A549 (cell line): ENCODE measurements around the gene INPP4B. TPM values are rescaled to one million over a fixed set of nuclear protein-coding genes. Genes with fewer than 3 reads are reported as not detected.

Source experiments
- ATAC-seq, 2 experiments: fragments of 200-7000 bp in 1 of 2; fragments of >200 bp in 1 of 2; cut with Nextera tagmentation in 1 of 2; cut with Tn5 transposase in 1 of 2; 3 replicates each; pipeline versions ENCODE4 v1.8.0 to v1.9.1; 2018 to 2020; ENCODE audit warnings: mild to moderate bottlenecking in 1 of 2, moderate library complexity in 1 of 2
- CTCF ChIA-PET: fragments of 300-600 bp; sonication (Branson Sonifier 250); formaldehyde crosslinking; extraction: SDS; loops from one replicate; lab custom pipeline; 2021; ENCODE audit warnings: antibody characterized with exemption, inconsistent platforms; lab: Yijun Ruan, JAX
- POLR2A ChIA-PET: fragments of 350-600 bp; formaldehyde crosslinking; extraction: SDS; loops from one replicate; lab custom pipeline; 2021; ENCODE audit warnings: antibody characterized with exemption, inconsistent platforms; lab: Yijun Ruan, JAX
- DNase-seq, 2 experiments: peaks; one replicate each; pipeline versions ENCODE4 v3.0.0 to v3.0.0-alpha.2; 2011 to 2016; ENCODE audit warnings: low read depth in 1 of 2, low spot score in 1 of 2
- FAIRE-seq: peaks from 2 replicates; lab custom pipeline; 2011; peaks lifted over from hg19 to GRCh38; lab: Jason Lieb, UNC
- H3K27ac ChIP-seq, 2 experiments: fragments of >200 bp; sonication (Bioruptor Twin); formaldehyde crosslinking; 3 replicates each; pipeline ENCODE4 v1.5.1; 2016 to 2017
- H3K4me1 ChIP-seq: fragments of >200 bp; sonication (Bioruptor Twin); formaldehyde crosslinking; 3 replicates; pipeline ENCODE4 v1.6.1; 2016
- H3K4me2 ChIP-seq: fragments of >200 bp; sonication (Bioruptor Twin); formaldehyde crosslinking; 3 replicates; pipeline ENCODE4 v1.6.1; 2016
- H3K4me3 ChIP-seq: fragments of >200 bp; sonication (Bioruptor Twin); formaldehyde crosslinking; 3 replicates; pipeline ENCODE4 v1.5.1; 2016
- H3K9me3 ChIP-seq: fragments of >200 bp; sonication (Bioruptor Twin); formaldehyde crosslinking; 3 replicates; pipeline ENCODE4 v1.6.1; 2016
- ATOH8 ChIP-seq: fragments of 250-450 bp; sonication (Bioruptor Pico); IDR thresholded peaks from 2 replicates; pipeline ENCODE4 v1.5.0; 2020; ENCODE audit warnings: low read depth, mild to moderate bottlenecking, moderate library complexity
- BHLHE40 ChIP-seq: IDR thresholded peaks from 2 replicates; pipeline ENCODE4 v1.6.1; 2012; ENCODE audit warnings: low read depth, low read length, inconsistent platforms
- CEBPB ChIP-seq, 2 experiments: fragments of >200 bp in 1 of 2; sonication (Bioruptor Twin) in 1 of 2; formaldehyde crosslinking in 1 of 2; IDR thresholded peaks; 2 replicates each; pipeline ENCODE4 v1.6.1; 2012 to 2016
- CHD4 ChIP-seq: fragments of 200-600 bp; sonication (generic); IDR thresholded peaks from 2 replicates; pipeline ENCODE4 v1.6.1; 2016; ENCODE audit warnings: antibody characterized with exemption, mild to moderate bottlenecking, borderline replicate concordance
- EHF ChIP-seq: fragments of 250-450 bp; sonication (Bioruptor Pico); IDR thresholded peaks from 2 replicates; pipeline ENCODE4 v1.5.0; 2020; ENCODE audit warnings: mild to moderate bottlenecking
- FOXS1 ChIP-seq: fragments of 250-450 bp; sonication (Bioruptor Pico); IDR thresholded peaks from 2 replicates; pipeline ENCODE4 v1.5.0; 2020; ENCODE audit warnings: mild to moderate bottlenecking, moderate library complexity
- GATA3 ChIP-seq: IDR thresholded peaks from 2 replicates; pipeline ENCODE4 v1.6.1; 2012; ENCODE audit warnings: borderline replicate concordance
- HDAC2 ChIP-seq: fragments of 200-600 bp; sonication (generic); IDR thresholded peaks from 2 replicates; pipeline ENCODE4 v1.6.1; 2016
- HOXB13 ChIP-seq: fragments of 250-450 bp; sonication (Bioruptor Pico); IDR thresholded peaks from 2 replicates; pipeline ENCODE4 v1.5.0; 2020; ENCODE audit warnings: low read depth, mild to moderate bottlenecking, moderate library complexity
- MAFK ChIP-seq: fragments of 450-650 bp; IDR thresholded peaks from 2 replicates; pipeline ENCODE4 v1.6.1; 2014; ENCODE audit not compliant: partially characterized antibody
- MAZ ChIP-seq: fragments of 150-350 bp; IDR thresholded peaks from 2 replicates; pipeline ENCODE4 v1.6.1; 2014; ENCODE audit warnings: antibody characterized with exemption, low read depth, low read length, borderline replicate concordance
- NFE2L2 ChIP-seq: fragments of 150-350 bp; conservative IDR thresholded peaks from 2 replicates; pipeline ENCODE4 v1.6.1; 2014; ENCODE audit warnings: low read length
- PHF8 ChIP-seq: fragments of 200-600 bp; sonication (generic); IDR thresholded peaks from 2 replicates; pipeline ENCODE4 v1.6.1; 2016; ENCODE audit warnings: low read depth, mild to moderate bottlenecking, antibody characterized with exemption, moderate library complexity, borderline replicate concordance
- POLR2AphosphoS2 ChIP-seq: conservative IDR thresholded peaks from 2 replicates; pipeline ENCODE4 v1.6.1; 2012; ENCODE audit warnings: low read length, improper control_type of control experiment, inconsistent platforms
- RNF2 ChIP-seq: fragments of 200-600 bp; sonication (generic); IDR thresholded peaks from 2 replicates; pipeline ENCODE4 v1.6.1; 2016; ENCODE audit warnings: low read depth, mild to moderate bottlenecking, antibody characterized with exemption, moderate library complexity, borderline replicate concordance
- SREBF2 ChIP-seq: fragments of 450-650 bp; IDR thresholded peaks from 2 replicates; pipeline ENCODE4 v1.6.1; 2014; ENCODE audit warnings: mild to moderate bottlenecking, moderate library complexity
- WGBS: methylation state at CpG from one replicate; pipeline ENCODE4 v1.1.6; 2017; ENCODE audit errors: missing lambda C conversion rate; 5-methylcytosine and 5-hydroxymethylcytosine counted together
- polyA plus RNA-seq, 4 experiments: library from polyadenylated mRNA; depleted of rRNA in 3 of 4; stranded (reverse); fragments of >200 nt; fragmentation: RNase III in 1 of 4; extraction: RNeasy Plus Mini Kit Qiagen cat#74134 plus additional on column Dnase treatment in 1 of 4; gene quantifications; 2 replicates in 3 of 4; 3 replicates in 1 of 4; pipeline ENCODE4 v1.2.3, GENCODE V29; 2011 to 2017
- TF ChIP-seq, protein P1 (sequence below): fragments of >200 bp; sonication (Bioruptor Twin); formaldehyde crosslinking; IDR thresholded peaks from 3 replicates; pipeline ENCODE4 v1.5.1; 2016
- TF ChIP-seq, protein P2 (sequence below): fragments of 200-600 bp; sonication (generic); IDR thresholded peaks from 2 replicates; pipeline ENCODE4 v1.6.1; 2016; ENCODE audit warnings: antibody characterized with exemption, mild to moderate bottlenecking, moderate library complexity
- TF ChIP-seq, protein P3 (sequence below): IDR thresholded peaks from 2 replicates; pipeline ENCODE4 v1.6.1; 2012

The INPP4B gene
- polyA plus RNA-seq, 2 of the 4 experiments (the other 2 are of a cell fraction), result 7.2 to 14.9 TPM

GRCh38 chr4:142030010-142030409, 816.1 kb downstream of the INPP4B start:
- H3K9me3 ChIP-seq, result no peaks in the 10 kb centered on the region
- H3K4me3 ChIP-seq, result no peak overlapping the region
- POLR2A ChIA-PET, result no interaction called here
- no peaks in the 10 kb centered on the region for H3K4me1 ChIP-seq
- TF ChIP-seq, protein P1, sequence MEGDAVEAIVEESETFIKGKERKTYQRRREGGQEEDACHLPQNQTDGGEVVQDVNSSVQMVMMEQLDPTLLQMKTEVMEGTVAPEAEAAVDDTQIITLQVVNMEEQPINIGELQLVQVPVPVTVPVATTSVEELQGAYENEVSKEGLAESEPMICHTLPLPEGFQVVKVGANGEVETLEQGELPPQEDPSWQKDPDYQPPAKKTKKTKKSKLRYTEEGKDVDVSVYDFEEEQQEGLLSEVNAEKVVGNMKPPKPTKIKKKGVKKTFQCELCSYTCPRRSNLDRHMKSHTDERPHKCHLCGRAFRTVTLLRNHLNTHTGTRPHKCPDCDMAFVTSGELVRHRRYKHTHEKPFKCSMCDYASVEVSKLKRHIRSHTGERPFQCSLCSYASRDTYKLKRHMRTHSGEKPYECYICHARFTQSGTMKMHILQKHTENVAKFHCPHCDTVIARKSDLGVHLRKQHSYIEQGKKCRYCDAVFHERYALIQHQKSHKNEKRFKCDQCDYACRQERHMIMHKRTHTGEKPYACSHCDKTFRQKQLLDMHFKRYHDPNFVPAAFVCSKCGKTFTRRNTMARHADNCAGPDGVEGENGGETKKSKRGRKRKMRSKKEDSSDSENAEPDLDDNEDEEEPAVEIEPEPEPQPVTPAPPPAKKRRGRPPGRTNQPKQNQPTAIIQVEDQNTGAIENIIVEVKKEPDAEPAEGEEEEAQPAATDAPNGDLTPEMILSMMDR, result no peak
- no peak for TF ChIP-seq GATA3
- no peak for TF ChIP-seq HOXB13
- no peak for TF ChIP-seq PHF8
- TF ChIP-seq HDAC2, result no peak
- TF ChIP-seq, protein P2, sequence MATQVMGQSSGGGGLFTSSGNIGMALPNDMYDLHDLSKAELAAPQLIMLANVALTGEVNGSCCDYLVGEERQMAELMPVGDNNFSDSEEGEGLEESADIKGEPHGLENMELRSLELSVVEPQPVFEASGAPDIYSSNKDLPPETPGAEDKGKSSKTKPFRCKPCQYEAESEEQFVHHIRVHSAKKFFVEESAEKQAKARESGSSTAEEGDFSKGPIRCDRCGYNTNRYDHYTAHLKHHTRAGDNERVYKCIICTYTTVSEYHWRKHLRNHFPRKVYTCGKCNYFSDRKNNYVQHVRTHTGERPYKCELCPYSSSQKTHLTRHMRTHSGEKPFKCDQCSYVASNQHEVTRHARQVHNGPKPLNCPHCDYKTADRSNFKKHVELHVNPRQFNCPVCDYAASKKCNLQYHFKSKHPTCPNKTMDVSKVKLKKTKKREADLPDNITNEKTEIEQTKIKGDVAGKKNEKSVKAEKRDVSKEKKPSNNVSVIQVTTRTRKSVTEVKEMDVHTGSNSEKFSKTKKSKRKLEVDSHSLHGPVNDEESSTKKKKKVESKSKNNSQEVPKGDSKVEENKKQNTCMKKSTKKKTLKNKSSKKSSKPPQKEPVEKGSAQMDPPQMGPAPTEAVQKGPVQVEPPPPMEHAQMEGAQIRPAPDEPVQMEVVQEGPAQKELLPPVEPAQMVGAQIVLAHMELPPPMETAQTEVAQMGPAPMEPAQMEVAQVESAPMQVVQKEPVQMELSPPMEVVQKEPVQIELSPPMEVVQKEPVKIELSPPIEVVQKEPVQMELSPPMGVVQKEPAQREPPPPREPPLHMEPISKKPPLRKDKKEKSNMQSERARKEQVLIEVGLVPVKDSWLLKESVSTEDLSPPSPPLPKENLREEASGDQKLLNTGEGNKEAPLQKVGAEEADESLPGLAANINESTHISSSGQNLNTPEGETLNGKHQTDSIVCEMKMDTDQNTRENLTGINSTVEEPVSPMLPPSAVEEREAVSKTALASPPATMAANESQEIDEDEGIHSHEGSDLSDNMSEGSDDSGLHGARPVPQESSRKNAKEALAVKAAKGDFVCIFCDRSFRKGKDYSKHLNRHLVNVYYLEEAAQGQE, result no peak
- TF ChIP-seq, protein P3, sequence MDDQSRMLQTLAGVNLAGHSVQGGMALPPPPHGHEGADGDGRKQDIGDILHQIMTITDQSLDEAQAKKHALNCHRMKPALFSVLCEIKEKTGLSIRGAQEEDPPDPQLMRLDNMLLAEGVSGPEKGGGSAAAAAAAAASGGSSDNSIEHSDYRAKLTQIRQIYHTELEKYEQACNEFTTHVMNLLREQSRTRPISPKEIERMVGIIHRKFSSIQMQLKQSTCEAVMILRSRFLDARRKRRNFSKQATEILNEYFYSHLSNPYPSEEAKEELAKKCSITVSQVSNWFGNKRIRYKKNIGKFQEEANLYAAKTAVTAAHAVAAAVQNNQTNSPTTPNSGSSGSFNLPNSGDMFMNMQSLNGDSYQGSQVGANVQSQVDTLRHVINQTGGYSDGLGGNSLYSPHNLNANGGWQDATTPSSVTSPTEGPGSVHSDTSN, result no peak
- no peak for TF ChIP-seq EHF
- no peak for TF ChIP-seq MAFK
- no peak for TF ChIP-seq RNF2
- no peak for TF ChIP-seq FOXS1 (CRISPR knock-in tag)
- ATAC-seq (no peak), DNase-seq (no peak), FAIRE-seq (no peak)
- WGBS, result 89% methylated on average over 4 of the region's 4 CpGs
- no peak overlapping the region for H3K27ac ChIP-seq
- CTCF ChIA-PET, result no interaction called here
- no peak overlapping the region for H3K4me2 ChIP-seq

DNA sequence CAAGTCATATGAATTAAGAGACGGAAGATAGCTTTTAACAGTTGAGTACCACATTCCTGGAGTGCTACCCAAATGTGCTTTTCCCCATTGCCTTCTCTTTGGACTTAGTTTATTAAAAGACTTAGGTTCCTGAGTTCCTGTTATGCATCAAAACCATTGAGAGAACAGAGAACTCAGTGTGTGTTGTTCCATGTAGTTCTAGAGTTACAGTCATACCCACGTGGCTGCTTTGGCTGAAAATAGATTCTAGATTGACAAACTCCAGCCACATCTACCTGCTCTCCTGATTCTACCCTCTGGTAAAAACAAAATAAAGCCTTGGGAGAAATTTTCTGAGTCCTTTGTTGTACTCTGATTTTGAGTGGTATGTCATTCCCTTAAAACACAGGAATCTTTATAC, 824.3 kb downstream of the INPP4B start:
- ChIA-PET POLR2A (no interaction called here), CTCF (no interaction called here)
- Histone ChIP-seq H3K4me2 (no peak overlapping the region), H3K4me3 (no peak overlapping the region), H3K9me3 (no peaks in the 10 kb centered on the region), H3K4me1 (peaks cover 3% of the 10 kb centered on the region; the same call in 2 of the 3 replicates), H3K27ac (no peak overlapping the region)
- ATAC-seq (no peak), FAIRE-seq (no peak), DNase-seq (no peak)
- WGBS, result 89% methylated on average over 2 of the region's 2 CpGs
- TF ChIP-seq POLR2AphosphoS2, result no peak
- no peak for TF ChIP-seq NFE2L2
- no peak for TF ChIP-seq BHLHE40
- no peak for TF ChIP-seq MAZ
- TF ChIP-seq ATOH8, result no peak
- no peak for TF ChIP-seq SREBF2
- TF ChIP-seq CHD4, result no peak
- TF ChIP-seq CEBPB (IDR thresholded peaks at IDR 0.05), result no peak
- TF ChIP-seq, all 56 proteins: peak for 0
